NCI-H128 (cell line): ENCODE data around the gene ZBTB6.
A peak's percentile ranks its signal among the peaks of the same experiment; 100 is the strongest.
"Not testable (repeated sequence)": the region's sequence is repeated elsewhere in the genome, so short reads cannot be mapped to it uniquely, and the experiment has no call there.

Experiments
- DNase-seq: peaks from one replicate; lab custom pipeline; 2025; ENCODE audit not compliant: unreplicated experiment; lab: John Stamatoyannopoulos, UW

ZBTB6 gene

DNA sequence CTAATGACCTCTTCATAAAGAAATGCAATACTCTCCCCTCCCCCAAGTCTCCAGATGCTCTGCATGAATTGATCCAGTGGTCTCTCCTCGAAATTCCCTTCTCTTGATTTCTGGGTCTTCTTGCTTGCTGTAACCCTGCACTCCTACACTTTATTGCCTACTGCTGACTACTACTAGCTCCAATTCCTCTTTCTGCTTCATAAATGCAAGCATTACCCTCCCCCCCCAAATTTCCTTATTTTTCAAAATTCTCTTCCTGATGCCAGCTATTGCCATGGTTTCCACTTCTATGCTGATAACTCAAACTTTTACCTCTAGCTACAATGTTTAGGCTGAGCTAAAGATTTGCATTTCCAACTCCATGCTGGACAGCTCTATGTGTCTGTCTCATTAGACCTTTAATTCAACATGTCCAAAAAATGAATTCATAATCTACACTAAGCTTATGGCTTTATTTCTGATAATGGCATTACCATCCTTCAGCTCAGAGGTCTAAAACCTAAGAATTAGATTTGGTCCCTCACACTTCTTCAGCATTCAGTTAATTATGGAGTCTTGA, 16.8 kb upstream of the ZBTB6 start:
- DNase-seq, result no peak

- no peak for DNase-seq
Measured at GRCh38 chr9:122923947-122924346, 10.8 kb upstream of the ZBTB6 start.

GRCh38 chr9:122922713-122923112, 9.6 kb upstream of the ZBTB6 start:
- no peak for DNase-seq

DNA sequence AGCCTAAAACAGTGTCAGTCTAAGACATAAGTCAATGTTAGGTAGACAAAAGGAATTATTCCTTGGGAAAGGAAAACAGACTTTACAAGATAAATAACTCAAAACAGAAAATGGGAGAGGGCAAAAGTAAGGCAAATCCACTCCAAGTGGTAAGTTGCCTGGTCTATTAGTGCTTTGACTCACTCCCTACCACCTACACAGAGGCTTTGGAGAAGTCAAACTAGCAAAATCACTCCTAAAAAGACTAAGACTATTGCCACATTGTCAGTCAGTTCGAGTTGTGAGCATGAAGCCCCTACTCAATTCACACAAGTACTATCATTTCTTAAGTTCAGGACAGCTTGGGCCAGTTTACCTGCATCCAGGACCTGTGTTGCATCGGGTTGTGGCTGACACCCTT, 5.2 kb upstream of the ZBTB6 start:
- no peak for DNase-seq

GRCh38 chr9:122912671-122912963, 506 bp downstream of the ZBTB6 start:
- no peak for DNase-seq

- not testable (repeated sequence) for DNase-seq
Measured at GRCh38 chr9:122906122-122906521, 7.0 kb downstream of the ZBTB6 start.

GRCh38 chr9:122904823-122905710, 8.1 kb downstream of the ZBTB6 start, which contains the start of gene RC3H2:
Gene RC3H2, minus strand, starts transcription at chr9:122905359. Its CDS starts 7,850 bp downstream, at chr9:122897509.
- peak; percentile 100 for DNase-seq

DNA sequence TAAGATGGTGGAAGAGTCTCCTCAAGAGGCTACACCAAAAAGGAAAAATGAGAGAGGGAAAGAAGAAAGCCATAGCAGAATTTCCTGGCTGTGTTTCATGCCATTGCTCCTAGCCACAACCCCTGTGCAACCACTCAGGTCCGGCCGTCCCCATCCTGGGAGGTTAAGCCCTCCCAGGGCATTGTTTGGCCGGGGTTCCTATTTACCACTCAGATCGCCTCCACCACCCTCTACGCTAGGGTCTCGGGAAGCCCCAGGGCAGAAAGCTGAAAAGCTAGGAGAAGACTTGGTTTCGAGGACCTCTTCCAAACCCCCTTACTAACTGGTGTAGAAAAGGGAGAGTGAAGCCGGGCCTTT, 8.7 kb downstream of the ZBTB6 start:
- DNase-seq, result no peak

- DNase-seq, result no peak
Measured at GRCh38 chr9:122900791-122901190, 12.3 kb downstream of the ZBTB6 start.

- no peak for DNase-seq
Measured at GRCh38 chr9:122897969-122898368, 15.2 kb downstream of the ZBTB6 start.

DNA sequence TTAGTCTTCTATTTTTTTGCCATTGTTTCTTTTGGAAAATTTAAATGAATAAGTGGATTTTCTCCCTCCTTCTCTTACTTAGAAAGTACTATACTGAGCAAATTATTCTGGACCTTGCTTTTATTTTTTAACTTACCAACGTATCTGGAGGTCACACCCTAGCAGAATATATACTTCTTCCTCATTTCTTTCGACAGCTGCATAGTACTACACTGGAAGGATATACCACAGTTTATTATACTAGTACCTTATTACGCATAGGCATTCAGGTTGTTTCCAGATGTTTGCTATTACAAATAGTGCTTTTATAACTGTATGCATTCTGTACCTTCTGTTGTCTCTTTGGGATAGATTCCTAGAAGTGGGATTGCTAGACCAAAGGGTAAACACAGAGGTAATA, 24.6 kb downstream of the ZBTB6 start:
- no peak for DNase-seq

GRCh38 chr9:122883125-122883524, 30.0 kb downstream of the ZBTB6 start:
- no peak for DNase-seq

DNA sequence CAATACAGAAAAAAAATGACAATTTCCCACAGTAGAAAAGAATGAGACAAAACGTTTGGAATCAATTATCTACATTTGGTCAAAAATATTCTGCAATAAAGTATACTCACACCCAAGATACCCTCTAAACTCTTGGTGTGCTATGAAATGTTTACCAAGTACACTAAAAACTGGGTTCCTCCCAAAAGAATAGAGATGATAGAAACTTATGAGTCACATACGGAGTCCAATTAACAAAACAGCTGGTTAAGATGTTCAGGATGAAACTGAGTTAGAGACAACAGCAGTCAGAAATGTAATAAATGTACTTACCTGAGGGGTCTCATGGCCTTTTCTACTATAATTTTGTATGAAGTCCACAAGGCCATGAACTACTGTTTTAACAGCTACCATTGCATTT, 33.7 kb downstream of the ZBTB6 start:
- DNase-seq, result no peak

GRCh38 chr9:122875523-122875922, 37.6 kb downstream of the ZBTB6 start:
- no peak for DNase-seq

DNA sequence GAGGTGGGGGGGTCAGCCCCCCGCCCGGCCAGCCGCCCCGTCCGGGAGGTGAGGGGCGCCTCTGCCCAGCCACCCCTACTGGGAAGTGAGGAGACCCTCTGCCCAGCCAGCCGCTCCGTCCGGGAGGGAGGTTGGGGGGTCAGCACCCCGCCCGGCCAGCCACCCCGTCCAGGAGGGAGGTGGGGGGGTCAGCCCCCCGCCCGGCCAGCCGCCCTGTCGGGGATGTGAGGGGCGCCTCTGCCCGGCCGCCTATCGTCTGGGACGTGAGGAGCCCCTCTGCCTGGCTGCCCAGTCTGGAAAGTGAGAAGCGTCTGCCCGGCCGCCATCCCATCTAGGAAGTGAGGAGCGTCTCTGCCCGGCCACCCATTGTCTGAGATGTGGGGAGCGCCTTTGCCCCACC, 45.8 kb downstream of the ZBTB6 start:
- DNase-seq, result not testable (repeated sequence)

DNA sequence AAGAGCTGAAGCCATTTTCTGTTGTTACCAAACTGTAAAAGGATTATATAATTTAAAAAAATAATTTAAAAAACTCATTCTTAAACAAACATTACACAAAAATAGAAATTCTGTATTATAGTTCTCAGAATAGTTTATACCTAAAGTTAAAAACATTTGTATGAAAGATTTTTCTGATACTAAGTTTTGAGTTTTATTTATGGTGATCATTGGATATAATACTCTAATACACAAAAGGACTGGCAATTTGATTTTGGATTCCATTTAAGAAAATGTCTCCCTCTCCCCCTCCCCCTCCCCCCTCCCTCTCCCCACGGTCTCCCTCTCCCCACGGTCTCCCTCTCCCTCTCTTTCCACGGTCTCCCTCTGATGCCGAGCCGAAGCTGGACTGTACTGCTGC, 47.0 kb downstream of the ZBTB6 start:
- DNase-seq, result no peak

DNA sequence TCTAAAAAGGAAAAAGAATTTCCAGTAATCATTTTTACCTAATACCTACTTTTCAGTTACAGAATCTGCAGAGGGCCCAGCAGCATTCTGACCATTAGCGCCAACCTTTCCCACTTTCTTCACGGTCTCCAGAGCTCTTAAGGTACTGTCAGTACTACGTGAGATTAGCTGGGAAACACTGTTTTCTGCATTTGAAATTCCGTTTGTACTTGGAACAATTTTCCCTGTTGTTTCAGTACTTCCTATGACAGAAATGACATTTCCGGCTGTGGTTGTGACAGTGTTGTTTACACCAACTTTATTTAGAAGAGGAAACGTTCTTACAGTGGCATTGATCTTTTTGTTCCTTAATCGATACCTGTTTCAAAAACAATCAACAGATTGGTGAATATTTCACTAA, 47.8 kb downstream of the ZBTB6 start:
- DNase-seq, result no peak

GRCh38 chr9:122863407-122863806, 49.7 kb downstream of the ZBTB6 start:
- DNase-seq, result no peak

- DNase-seq, result no peak
Measured at GRCh38 chr9:122860319-122861142, 52.6 kb downstream of the ZBTB6 start.
